ENCODE measurements around the gene NTRK1. TPM values are rescaled to one million over a fixed set of nuclear protein-coding genes. Genes with fewer than 3 reads are reported as not detected.

The NTRK1 gene
- total RNA-seq, 3 donors from 2014 or later: 0.16 to 4.9 (median 0.73) TPM

GRCh38 chr1:156905176-156905575, 44.5 kb downstream of the NTRK1 start:
- peaks cover 0 to 14% of the 10 kb centered on the region in 2 donors for H3K27me3 ChIP-seq
- peaks cover 0 to 17% of the 10 kb centered on the region in 2 donors for H3K4me1 ChIP-seq
- H3K36me3 ChIP-seq: no peaks in the 10 kb centered on the region
- intact Hi-C loops (cut with DNase I; ENCODE audit: low total_unique reads): no loop called here
- H3K4me3 ChIP-seq: no peak overlapping the region
- H3K9me3 ChIP-seq: no peaks in the 10 kb centered on the region
- no peak for TF ChIP-seq POLR2A (IDR thresholded peaks at IDR 0.05)
- TF ChIP-seq POLR2AphosphoS5 (IDR thresholded peaks at IDR 0.05): no peak
- no peak for TF ChIP-seq CTCF (IDR thresholded peaks at IDR 0.05)
- peak overlapping the region in 1 of 2 donors; percentile 48 for H3K27ac ChIP-seq
- no peak for DNase-seq (ENCODE audit: low spot score in 2 of 2)

- Histone ChIP-seq H3K4me1 (peaks cover 0 to 14% of the 10 kb centered on the region in 2 donors), H3K4me3 (no peak overlapping the region), H3K36me3 (no peaks in the 10 kb centered on the region), H3K27me3 (peaks cover 0 to 19% of the 10 kb centered on the region in 2 donors), H3K27ac (peak overlapping the region in 1 of 2 donors; percentile 48), H3K9me3 (no peaks in the 10 kb centered on the region)
- DNase-seq (ENCODE audit: low spot score in 2 of 2): no peak
- intact Hi-C loops (cut with DNase I; ENCODE audit: low total_unique reads): no loop called here
- TF ChIP-seq POLR2A (IDR thresholded peaks at IDR 0.05) (no peak), POLR2AphosphoS5 (IDR thresholded peaks at IDR 0.05) (no peak), CTCF (IDR thresholded peaks at IDR 0.05) (no peak)
Observed at GRCh38 chr1:156905651-156906050, 45.0 kb downstream of the NTRK1 start.

- TF ChIP-seq CTCF (IDR thresholded peaks at IDR 0.05) (no peak), POLR2A (IDR thresholded peaks at IDR 0.05) (no peak), POLR2AphosphoS5 (IDR thresholded peaks at IDR 0.05) (no peak)
- no peaks in the 10 kb centered on the region for H3K36me3 ChIP-seq
- H3K27ac ChIP-seq: peak overlapping the region in 1 of 2 donors; percentile 48
- no peak overlapping the region for H3K4me3 ChIP-seq
- H3K4me1 ChIP-seq: peaks cover 0 to 10% of the 10 kb centered on the region in 2 donors
- no peak for DNase-seq (ENCODE audit: low spot score in 2 of 2)
- H3K9me3 ChIP-seq: no peaks in the 10 kb centered on the region
- H3K27me3 ChIP-seq: peaks cover 0 to 19% of the 10 kb centered on the region in 2 donors
- intact Hi-C loops (cut with DNase I; ENCODE audit: low total_unique reads): no loop called here
Observed at GRCh38 chr1:156906206-156906906, 45.7 kb downstream of the NTRK1 start.

GRCh38 chr1:156908541-156908940, 47.9 kb downstream of the NTRK1 start:
- peaks cover 0 to 19% of the 10 kb centered on the region in 2 donors for H3K27me3 ChIP-seq
- no peak for DNase-seq (ENCODE audit: low spot score in 2 of 2)
- no peaks in the 10 kb centered on the region for H3K36me3 ChIP-seq
- intact Hi-C loops (cut with DNase I; ENCODE audit: low total_unique reads): no loop called here
- H3K9me3 ChIP-seq: no peaks in the 10 kb centered on the region
- H3K27ac ChIP-seq: no peak overlapping the region
- H3K4me1 ChIP-seq: peaks cover 0 to under 1% of the 10 kb centered on the region in 2 donors
- no peak overlapping the region for H3K4me3 ChIP-seq
- TF ChIP-seq POLR2A (IDR thresholded peaks at IDR 0.05) (no peak), CTCF (IDR thresholded peaks at IDR 0.05) (no peak), POLR2AphosphoS5 (IDR thresholded peaks at IDR 0.05) (no peak)

GRCh38 chr1:156908955-156909354, 48.3 kb downstream of the NTRK1 start:
- TF ChIP-seq POLR2A (IDR thresholded peaks at IDR 0.05) (no peak), CTCF (IDR thresholded peaks at IDR 0.05) (no peak), POLR2AphosphoS5 (IDR thresholded peaks at IDR 0.05) (no peak)
- Histone ChIP-seq H3K4me3 (no peak overlapping the region), H3K27me3 (peaks cover 0 to 19% of the 10 kb centered on the region in 2 donors), H3K27ac (no peak overlapping the region), H3K4me1 (no peaks in the 10 kb centered on the region), H3K9me3 (no peaks in the 10 kb centered on the region), H3K36me3 (no peaks in the 10 kb centered on the region)
- DNase-seq (ENCODE audit: low spot score in 2 of 2): no peak
- intact Hi-C loops (cut with DNase I; ENCODE audit: low total_unique reads): no loop called here

Measured in breast epithelium (tissue), 4 donors.